Kidney glomerular epithelial cell (primary cell): ENCODE data around the gene SELENOI.
"Not testable (repeated sequence)": the region's sequence is repeated elsewhere in the genome, so short reads cannot be mapped to it uniquely, and the experiment has no call there.

Experiments
- DNase-seq: peaks from one replicate; lab custom pipeline; 2025; lab: John Stamatoyannopoulos, UW

Gene SELENOI

DNA sequence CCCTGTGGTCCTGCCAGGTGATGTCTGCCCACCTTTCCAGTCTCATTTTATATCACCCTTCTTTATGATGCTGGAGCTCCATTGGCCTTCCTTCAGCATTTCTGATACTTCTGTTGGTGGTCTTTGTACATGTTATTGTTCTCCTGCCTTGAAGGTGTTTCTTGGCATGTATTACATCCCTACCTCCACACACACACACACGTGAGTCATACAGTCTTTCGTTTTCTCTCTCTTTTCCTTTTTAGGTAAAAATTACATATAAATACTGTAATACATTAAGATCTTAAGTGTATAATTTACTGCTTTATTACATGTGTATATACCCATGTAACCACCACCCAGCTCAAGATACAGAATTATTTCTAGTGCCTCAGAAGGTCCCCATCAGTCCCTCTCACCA lies 10.8 kb downstream of the SELENOI start:
- no peak for DNase-seq

DNA sequence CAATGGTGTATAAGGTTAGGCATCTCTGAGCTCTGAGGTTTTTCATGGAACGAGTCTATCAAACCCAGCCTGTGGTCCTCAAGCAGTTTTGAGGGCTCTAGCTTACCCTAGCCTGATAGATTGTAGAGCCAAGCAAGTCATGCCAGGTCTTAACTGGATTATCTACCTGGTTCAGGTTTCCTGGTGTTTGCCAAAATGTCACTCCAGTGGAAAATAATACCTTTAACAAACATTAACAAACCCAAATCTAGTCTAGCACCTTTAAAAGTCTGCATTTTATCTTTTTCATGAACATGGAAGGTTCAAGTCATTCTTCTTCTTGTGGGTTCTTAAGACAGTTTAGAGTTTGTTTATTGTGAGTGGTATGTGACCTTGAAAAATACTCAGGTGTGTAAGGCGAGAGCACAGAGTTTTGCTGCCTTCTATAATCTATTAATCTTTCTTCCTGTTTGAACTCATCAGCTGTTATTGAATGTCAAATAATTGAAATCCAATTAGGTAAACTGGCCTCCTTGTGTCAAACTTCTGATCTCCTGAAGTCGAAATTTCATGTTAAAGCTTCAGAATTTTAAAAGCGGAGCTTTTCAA lies 14.0 kb downstream of the SELENOI start:
- no peak for DNase-seq

DNA sequence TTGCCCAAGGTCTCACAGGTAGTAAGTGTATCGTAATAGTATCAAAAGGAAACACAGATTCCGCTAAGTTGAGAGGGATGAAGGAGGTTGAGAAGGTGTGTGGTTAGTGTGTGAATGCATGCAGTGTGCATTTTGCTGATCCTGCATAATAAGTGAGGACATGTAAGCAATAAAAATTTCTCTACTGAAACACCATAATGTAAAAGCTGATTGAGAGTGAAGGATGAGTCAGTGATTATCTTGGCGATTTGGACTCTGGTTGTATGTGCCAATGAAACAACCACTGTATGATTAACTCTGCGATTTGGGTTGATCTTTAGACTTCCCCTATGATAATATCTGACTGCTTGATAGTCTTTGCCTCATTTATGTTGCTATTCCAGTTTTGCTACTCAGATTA lies 17.4 kb downstream of the SELENOI start:
- no peak for DNase-seq

GRCh38 chr2:26363958-26364357 lies 18.0 kb downstream of the SELENOI start:
- no peak for DNase-seq

- DNase-seq: no peak
These were observed 18.7 kb downstream of the SELENOI start for GRCh38 chr2:26364669-26365068.

- DNase-seq: no peak
These were observed 21.0 kb downstream of the SELENOI start for GRCh38 chr2:26366957-26367356.

GRCh38 chr2:26369664-26370063 lies 23.7 kb downstream of the SELENOI start:
- not testable (repeated sequence) for DNase-seq

- DNase-seq: not testable (repeated sequence)
These were observed 25.0 kb downstream of the SELENOI start for GRCh38 chr2:26370909-26371308.

DNA sequence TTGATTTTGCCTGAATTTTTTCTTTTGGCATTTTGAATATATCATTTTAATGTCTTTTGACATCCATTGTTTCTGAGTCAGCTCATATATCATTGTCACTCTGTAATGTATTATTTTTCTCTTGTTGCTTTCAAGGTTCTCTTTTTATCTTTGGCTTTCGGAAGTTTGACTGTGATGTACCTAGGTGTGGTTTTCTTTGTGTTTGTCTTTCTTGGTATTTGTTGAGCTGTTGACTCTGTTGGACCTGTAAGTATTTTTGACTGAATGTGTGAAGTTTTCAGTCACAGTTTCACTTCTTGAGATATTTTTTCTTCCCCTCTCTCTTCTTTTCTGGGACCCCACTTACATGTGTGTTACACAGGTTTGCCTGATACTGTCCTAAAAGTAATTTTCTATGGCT lies 30.9 kb downstream of the SELENOI start:
- no peak for DNase-seq

DNA sequence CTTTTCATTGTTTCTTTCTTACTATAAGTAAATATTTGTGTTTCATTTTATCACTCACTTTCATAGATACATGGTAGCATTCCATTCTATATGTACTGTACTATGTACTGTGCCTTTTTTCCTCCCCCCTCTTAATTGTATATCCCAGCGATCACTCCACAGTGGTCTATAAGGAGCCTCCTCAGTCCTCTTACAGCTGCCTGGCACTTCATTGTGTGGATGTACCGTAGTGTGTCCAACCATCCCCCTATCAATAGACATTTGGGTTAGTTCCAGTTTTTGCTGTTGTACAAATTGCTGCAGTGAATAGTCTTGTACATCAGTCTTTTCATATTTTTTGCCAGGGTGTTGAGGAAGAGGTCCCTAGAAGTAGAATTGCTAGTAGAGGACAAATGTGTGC lies 34.3 kb downstream of the SELENOI start:
- DNase-seq: no peak

DNA sequence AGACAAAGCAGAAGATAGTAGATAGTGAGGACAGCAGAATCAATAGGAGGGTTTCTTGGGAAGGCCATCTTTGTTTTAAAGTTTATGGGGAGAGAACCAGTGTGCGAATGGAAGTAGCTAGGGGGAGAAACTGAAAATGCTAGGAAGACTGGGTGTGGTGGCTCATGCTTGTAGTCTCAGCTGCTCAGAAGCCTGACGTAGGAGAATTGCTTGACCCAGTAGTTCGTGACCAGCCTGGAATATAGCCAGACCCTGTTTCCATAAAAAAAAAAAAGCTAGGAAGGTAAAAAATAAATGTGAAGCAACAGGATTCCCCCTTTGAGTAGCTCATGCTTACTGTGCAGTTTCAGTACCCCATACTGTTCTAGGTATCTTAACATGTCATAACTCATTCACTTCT lies 36.6 kb downstream of the SELENOI start:
- no peak for DNase-seq

- no peak for DNase-seq
These were observed 38.2 kb downstream of the SELENOI start for GRCh38 chr2:26384183-26384582.

DNA sequence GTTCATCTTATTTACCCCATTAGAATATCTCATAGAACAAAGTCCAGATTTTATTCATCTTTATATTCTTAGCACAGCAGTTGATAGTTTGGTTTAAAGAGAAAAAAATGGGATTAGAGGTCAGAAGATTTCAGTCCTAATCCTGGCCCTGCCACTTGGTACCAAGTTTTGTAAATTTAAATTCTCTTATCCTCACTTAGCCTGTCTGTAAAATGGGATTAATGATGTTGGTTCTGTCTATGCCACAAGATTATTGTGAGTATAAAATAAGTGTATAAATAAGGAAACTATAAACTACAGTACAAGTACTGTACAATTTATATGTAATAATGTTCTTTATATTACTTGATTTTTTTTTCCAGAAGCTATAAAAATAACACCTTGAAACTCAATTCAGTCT lies 38.7 kb downstream of the SELENOI start:
- DNase-seq: no peak

- DNase-seq: no peak
These were observed 41.2 kb downstream of the SELENOI start for GRCh38 chr2:26387189-26387588.

GRCh38 chr2:26394694-26395093 lies 48.8 kb downstream of the SELENOI start:
- DNase-seq: no peak

DNA sequence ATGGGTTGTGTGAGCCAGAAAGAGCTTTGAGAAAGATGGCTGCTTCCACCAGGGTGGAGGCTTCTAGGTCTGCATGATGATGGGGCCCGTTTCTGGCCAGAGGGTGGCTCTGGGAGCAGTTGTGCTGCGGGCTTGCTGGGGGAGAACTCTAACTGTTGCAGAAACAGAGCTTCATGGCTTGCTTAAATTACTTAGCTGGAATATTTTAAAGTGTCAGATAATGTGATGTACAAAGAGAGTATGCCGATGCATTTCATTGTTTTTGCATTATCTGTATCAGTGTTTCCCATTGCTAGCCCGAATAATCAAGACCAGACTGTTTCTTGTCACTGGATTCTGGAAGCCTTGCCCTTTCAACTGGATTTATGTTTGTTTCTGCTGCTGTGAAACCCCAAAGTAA lies 49.5 kb downstream of the SELENOI start:
- no peak for DNase-seq

DNA sequence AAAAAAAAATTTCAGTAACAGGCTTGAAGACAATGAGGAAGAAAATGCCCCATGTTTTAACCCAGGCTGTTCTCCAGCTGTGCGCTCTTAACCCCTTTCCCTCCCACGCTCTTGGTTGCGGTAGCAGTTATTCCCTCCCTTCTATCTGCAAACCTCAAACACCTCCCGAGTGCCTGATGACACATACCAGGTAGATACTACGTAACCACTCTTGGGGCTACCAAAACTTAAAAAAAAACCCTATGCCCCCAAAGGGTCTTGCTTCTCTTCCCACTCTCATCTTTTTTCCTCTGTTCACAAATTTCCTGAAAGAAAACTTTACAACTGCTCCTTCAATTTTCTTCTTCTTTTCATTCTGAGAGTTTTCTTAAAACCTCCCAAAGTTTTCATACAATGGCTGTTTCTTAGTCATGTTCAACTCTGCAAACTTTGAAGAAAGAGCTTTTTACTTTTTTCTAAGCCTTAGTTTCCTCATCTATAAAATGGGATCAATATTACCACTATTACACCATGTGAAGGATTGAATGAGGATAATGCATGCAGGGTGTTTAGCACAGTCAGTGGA lies 50.9 kb downstream of the SELENOI start:
- DNase-seq: no peak

GRCh38 chr2:26399771-26400376 lies 53.9 kb downstream of the SELENOI start:
- DNase-seq: peak; percentile 14

DNA sequence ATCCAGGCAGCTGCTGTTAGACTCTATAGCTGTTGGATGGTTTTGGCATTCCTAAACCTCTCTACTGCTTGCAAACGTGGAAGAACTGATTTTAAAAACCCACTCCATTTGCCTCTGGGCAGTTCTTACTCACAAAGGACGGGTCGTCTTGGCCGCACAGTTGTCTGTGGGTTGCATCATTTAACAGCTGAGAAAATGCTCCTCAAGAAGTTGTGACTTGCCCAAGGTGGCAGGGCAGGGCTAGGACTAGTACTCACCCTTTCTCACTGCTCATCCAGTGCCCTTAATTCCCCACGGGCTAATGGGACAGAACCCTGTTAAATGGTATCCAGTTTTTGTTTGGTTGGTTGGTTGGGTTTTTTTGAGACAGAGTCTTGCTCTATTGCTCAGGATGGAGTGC lies 54.8 kb downstream of the SELENOI start:
- no peak for DNase-seq

DNA sequence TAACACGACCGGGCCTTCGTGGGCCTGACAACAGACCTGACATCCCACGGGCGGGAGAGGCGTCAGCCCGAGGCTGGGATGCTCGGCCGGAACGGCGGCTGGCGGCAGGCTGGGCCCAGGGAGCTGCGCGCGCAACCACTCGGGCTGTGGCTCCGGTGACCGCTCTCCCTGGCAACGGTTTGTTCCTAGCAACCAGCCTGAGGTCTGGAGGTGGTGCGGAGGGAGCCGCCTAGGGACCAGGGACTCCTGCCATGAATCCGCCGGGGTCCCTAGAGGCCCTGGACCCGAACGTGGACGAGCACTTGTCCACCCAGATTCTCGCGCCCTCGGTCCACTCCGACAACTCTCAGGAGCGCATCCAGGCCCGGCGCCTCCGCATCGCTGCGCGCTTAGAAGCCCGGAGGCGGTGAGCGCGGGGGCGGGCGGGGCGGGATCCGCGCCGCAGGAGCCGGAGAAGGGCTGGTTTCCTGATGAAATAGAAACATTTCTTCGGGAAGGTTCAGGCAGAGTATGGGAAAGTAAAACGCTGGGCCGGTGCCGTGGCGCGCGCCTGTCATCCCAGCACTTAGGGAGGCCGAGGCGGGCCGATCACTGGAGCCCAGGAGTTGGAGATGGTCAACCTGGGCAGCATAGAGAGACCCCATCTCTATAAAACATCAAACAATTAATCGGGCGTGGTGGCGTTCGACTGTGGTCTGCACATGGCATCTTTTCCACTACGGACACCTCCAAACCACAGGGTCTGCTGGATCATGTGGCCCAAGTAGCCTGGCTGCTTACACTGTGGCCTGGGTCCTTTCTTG lies 56.0 kb downstream of the SELENOI start, which contains the start of gene DRC1:
DRC1 (plus strand) TSS at position 182 of the 803 bp plus-strand sequence; CDS start at position 252, 70 bp downstream.
- DNase-seq: peak; percentile 65

DNA sequence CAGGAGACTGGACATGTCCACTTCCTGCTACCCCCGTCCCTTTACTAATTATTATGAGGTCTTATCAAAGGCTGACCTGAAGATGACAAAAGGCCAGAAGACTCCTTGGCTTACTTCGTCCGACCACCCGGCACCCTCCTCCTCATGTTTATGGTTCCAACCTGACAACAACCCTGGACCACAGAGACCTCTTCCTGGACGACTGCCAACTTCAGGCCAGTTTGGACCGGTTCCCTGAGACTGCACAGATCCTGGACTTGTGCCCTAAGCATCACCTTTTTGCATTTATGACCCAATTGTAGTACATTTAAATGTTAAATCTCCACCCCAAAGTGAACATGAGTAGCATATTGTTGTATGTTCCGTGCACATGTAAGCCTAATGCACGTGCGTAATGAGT lies 61.6 kb downstream of the SELENOI start:
- no peak for DNase-seq

DNA sequence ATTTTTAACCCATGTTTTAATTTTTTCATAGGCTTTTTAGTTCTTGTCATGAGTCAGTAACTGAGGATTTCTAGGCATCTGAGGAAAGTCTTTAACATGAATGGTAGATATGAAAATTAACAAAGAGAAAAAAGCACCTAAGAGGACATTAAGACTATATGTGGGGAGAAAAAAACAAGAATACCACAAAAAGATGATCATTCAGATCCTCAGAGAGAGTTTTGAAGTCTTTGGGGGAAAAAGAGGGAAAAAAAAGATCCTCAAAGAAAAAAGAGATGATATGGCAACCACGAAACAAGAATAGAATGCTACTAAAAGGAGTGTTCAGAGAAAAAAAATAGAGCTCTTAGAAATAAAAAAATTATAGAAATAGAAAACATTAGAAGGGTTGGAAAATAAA lies 63.8 kb downstream of the SELENOI start:
- DNase-seq: no peak

GRCh38 chr2:26410764-26411243 lies 64.9 kb downstream of the SELENOI start:
- DNase-seq: no peak
